ENCODE results near the gene PPP1R37. TPM values are rescaled to one million over a fixed set of nuclear protein-coding genes. Genes with fewer than 3 reads are reported as not detected.

The PPP1R37 gene
- total RNA-seq, 1 donor = 31.1 TPM

DNA sequence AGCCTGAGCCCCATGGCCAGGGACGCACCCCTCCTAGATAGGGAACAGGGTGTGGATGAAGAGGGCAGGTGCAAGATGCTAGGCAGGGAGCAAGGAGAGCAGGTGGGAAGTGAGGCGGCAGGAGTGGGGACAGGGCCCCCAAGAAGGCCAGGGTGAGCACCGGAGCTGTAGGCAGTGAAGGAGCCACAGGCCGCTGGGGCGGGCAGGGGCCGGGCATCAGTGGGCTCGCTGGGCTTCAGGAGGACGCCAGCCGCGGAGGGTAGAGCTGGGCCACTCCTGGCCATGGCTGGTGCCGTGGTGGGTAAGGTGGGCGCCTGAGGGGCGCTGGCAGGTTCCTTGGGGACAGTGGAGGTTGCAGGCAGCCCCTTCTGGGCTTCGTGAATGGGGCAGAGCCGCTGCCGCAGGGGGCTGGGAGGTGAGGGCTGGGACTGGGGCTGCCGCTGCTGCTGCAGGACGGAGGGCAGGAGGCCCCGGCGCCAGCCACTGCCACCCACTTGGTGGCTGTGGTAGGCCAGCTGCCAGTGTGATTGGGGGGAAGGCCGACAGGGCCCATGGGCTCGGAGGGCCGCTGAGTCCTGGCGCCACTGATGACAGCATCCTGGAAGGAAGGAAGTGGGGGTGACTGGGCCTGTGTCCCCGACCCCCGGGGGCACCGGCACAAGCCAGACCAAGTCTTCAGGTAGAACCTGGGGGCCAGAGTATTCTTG, 65.7 kb downstream of the PPP1R37 start:
- TF ChIP-seq, protein P1, sequence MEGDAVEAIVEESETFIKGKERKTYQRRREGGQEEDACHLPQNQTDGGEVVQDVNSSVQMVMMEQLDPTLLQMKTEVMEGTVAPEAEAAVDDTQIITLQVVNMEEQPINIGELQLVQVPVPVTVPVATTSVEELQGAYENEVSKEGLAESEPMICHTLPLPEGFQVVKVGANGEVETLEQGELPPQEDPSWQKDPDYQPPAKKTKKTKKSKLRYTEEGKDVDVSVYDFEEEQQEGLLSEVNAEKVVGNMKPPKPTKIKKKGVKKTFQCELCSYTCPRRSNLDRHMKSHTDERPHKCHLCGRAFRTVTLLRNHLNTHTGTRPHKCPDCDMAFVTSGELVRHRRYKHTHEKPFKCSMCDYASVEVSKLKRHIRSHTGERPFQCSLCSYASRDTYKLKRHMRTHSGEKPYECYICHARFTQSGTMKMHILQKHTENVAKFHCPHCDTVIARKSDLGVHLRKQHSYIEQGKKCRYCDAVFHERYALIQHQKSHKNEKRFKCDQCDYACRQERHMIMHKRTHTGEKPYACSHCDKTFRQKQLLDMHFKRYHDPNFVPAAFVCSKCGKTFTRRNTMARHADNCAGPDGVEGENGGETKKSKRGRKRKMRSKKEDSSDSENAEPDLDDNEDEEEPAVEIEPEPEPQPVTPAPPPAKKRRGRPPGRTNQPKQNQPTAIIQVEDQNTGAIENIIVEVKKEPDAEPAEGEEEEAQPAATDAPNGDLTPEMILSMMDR (IDR thresholded peaks at IDR 0.05; ENCODE audit: insufficient read depth, low read depth, low read length) = no peak
- DNase-seq (ENCODE audit: low read depth) = no peak

DNA sequence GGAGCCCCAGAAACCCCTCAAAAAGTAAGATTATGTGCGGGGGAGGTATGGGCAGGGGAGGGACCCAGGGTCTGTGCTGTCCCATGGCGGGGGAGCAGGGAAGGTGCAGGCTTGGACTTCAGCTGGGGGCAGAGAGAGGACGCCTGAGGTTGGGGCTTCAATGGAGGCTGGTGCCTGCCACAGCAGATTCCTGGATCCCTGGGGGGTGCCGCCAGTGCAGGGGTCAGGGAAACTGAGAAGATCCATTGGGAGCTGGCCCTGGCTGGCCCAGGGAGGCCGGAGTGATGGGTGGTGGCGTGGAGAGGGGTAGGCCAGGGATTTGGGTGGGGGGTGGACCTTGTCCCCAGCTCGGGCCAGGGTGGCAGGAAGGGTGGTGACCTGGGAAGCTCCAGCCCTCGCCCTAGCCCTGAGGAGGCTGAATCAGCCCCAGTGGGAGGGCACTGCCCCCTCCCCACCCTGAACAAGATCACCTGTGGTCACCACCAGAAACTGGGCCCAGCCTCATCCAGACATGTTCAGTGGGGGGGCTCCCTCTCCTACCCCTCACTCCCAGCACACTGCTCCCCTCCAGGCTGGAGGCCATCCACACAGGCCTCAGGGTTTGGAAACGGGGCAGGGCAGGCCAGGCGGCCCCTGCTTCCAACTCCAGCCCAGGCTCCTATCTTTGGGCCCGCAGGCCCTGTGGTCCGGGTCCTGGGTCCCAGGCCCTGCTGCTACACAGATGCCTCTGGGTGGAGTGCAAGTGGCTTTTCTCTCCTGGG, 66.4 kb downstream of the PPP1R37 start:
- no peak overlapping the region for H3K4me3 ChIP-seq (ENCODE audit: low read depth, low read length)
- DNase-seq (ENCODE audit: low read depth) = no peak
- TF ChIP-seq, protein P1 (IDR thresholded peaks at IDR 0.05; ENCODE audit: insufficient read depth, low read depth, low read length) = no peak

More for the DNA sequence above, 65.7 kb downstream of the PPP1R37 start:
- no peak overlapping the region for H3K4me3 ChIP-seq (ENCODE audit: low read depth, low read length)

DNA sequence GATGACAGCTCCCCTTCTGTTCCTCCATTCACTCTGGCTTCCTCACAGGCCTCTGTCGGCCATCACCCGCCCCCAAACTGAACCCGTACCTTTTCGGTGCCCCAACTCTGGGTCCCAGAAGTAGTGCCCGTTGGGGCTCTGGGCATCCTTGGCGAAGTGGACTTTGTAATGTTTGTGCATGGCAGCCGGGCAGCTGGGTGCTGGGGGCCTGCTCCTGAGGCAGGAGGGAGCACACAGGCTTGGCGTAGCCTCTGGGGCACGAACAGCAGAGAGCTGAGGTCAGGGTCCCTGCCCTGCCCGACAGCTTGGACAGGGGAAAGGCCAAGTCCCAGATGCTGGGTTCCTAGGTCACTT, 67.0 kb downstream of the PPP1R37 start:
- TF ChIP-seq, protein P1 (IDR thresholded peaks at IDR 0.05; ENCODE audit: insufficient read depth, low read depth, low read length) = no peak
- no peak overlapping the region for H3K4me3 ChIP-seq (ENCODE audit: low read depth, low read length)
- no peak for DNase-seq (ENCODE audit: low read depth)

DNA sequence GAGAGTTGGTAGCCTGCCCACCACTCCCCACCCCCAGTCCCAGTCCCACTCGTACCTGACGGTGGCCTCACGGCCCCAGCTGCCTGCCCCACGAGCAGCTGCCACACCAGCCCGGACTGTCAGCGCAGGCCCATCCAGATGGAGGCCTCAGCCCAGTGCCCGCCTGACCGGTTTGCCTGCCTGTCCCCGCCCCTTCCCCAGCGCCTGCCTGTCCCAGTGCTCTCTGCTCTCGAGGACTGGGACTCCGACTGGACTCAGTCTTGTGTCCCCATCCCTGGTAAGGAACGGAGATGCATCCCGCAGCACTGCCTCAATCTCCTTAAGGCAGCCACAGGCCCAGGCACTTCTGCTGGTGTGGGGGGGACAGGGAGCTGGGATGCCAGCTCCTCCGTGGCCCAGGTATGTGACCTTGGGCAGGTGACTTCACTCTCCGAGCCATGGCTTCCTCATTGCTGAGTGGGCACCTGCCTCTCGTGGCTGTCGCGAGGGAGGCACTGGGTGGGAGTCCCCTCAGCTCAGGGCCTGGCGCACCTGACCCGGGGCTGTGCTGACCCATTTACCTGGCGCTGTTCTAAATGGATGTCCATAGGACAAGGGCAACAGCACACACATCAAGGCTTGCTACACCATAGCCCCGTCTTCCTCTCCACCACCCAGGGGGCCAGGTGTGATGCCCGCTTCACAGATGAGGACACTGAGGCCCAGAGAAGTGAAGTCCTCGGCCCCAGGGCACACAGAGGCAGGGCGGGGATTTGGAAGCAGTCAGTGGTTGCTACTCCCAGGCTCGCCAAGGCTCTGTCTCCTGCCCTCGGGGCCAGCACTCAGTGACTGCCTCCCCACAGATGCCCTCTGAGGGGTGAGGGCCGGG, 68.1 kb downstream of the PPP1R37 start, which contains the start of gene NKPD1:
Gene NKPD1, minus strand, starts transcription at position 113 of the 868 bp plus-strand sequence. CDS start 832 bp downstream, outside the sequence.
- no peak for DNase-seq (ENCODE audit: low read depth)
- no peak within 1 kb of the TSS for H3K4me3 ChIP-seq (ENCODE audit: low read depth, low read length)
- TF ChIP-seq, protein P1 (IDR thresholded peaks at IDR 0.05; ENCODE audit: insufficient read depth, low read depth, low read length) = no peak

DNA sequence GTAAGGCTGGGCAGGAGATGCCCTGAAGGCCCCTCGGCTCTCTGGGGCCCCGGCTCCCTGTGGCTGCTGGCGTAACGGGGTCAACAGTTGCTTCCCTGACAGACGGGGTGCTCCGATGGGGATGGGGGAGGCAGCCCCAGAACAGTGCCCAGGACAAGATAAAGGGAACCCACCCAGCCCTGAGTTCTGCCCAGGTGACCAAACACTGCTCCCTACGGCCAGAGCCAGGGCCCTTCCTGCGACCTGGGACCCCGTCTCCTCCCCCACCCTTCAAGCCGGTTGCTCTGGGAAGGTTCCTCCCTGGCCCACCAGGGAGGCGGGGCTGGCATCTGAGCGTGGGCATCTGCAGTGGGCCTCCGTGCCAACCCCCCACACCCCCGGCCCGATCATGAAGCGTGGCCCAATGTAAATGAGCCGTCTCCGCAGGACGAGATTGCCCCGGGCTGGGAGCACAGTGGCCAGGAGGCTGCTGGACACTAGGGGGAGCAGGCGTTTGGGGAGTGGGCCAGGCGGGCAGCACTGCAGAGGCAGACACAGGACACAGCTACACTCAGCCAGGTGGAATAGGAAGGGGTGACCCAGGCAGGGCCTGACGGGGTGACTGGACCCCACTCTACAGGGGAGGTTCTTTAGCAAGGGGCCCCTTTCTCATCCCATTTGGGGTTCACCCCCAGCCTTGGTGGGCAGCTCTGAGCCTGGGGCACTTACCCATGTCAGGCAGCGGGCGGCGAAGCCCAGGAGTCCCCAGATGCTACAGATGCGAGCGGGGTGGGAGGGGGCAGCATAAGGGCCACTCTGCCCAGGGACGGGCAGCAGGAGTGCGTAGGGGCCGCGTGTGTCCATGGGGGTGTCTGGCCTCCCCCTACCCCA, 69.0 kb downstream of the PPP1R37 start:
- TF ChIP-seq, protein P1 (IDR thresholded peaks at IDR 0.05; ENCODE audit: insufficient read depth, low read depth, low read length) = peak; percentile 77
- peak; percentile 47 for DNase-seq (ENCODE audit: low read depth)
- no peak overlapping the region for H3K4me3 ChIP-seq (ENCODE audit: low read depth, low read length)

Data from fibroblast of villous mesenchyme (primary cell).